ENCODE results near the gene KSR2.
"Not testable (repeated sequence)": the region's sequence is repeated elsewhere in the genome, so short reads cannot be mapped to it uniquely, and the experiment has no call there.

The KSR2 gene

GRCh38 chr12:117684471-117684870 lies 284.3 kb downstream of the KSR2 start:
- no peak for DNase-seq

DNA sequence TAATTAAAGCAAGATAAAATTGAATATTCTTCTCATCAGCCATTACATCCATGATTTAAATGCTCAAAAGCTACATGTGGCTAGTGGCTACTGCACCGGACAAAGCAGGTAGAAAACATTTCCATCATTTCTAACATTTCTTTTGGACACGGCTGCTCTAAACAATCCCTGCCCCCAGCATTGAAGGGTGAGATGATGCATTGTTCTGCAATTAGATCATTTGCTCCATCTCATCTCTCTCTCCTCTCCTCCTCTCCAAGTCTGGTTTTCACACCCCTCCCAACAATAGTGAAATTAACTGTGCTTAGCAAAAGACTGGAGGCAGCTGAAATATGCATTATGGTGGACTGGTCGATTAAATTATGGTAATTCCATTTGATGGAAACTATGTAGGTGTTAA lies 288.5 kb downstream of the KSR2 start:
- no peak for DNase-seq

- no peak for DNase-seq
Measured at GRCh38 chr12:117679776-117680175, 289.0 kb downstream of the KSR2 start.

DNA sequence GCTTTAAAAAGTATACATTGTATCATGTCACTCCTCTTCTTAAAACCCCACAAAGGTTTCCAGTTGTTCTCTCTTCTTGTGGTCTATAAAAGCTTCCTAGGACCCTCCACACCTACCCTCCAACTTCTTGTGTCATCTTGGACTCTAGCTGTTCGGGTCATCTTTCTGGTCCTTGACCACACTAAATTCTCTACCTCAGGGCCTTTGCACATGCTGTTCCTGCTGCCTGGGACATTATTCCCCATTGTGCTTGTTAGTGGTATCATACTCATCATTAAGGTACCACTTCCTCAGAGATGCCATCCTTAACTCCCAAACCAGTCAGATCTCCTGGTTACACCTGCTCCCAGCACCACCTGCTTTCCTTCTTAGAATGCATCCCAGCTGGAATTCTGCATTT lies 294.0 kb downstream of the KSR2 start:
- no peak for DNase-seq

DNA sequence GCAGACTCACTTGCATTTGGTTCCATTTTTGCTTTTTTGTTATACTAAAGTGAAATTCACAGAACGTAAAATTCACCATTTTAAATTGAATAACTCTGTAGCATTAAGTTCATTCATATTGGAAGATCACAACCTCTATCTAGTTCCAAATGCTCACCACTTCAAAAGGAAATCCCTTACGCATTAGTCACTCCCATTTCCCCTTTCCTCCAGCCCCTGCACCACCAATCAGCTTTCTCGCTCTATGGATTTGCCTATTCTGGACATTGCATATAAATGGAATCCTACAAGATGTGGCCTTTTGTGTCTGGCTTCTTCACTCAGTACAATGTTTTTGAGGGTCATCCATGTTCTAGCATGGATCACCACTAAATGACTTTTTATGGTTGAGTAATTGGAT lies 294.5 kb downstream of the KSR2 start:
- no peak for DNase-seq

DNA sequence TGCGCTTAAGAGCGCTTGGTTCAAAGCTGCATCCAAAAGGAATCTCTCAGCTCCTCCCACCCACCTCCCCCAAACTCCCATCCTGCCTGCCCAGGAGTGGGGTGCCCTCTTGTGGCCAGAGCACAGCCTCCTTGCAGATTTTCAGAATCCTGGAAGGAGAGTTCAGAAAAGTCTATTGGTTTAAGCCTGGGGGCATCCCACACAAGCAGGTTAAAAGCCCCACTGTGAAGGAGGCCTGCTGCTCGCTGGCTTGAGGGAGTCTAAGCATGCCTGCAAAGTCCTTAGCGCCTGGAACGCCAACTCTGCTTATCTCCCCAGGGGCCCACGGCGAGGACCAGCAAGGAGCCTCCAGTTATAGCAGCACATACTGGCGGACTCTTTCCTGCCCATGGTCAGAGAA lies 297.1 kb downstream of the KSR2 start:
- DNase-seq, result no peak

DNA sequence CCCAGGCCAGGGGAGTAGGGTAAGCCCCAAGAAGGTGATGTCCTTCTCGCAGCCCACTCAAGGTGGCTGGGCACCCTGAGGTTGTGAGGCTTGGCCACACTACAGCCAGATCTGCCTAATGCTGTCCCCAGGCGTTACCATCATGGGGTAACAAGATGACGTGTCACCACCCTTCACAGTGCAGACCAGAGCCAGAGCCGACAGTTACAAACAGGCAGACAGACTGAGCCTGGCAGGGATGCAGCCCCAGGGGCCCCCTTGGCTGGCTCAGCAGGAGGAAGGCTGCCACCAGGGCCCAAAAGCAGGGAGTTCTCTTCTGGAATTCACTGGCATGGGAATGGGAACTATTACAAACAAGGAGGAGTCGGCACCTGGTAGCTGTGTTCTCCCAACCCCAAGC lies 304.6 kb downstream of the KSR2 start:
- DNase-seq, result no peak

GRCh38 chr12:117662620-117663395 lies 306.0 kb downstream of the KSR2 start:
- DNase-seq, result no peak

DNA sequence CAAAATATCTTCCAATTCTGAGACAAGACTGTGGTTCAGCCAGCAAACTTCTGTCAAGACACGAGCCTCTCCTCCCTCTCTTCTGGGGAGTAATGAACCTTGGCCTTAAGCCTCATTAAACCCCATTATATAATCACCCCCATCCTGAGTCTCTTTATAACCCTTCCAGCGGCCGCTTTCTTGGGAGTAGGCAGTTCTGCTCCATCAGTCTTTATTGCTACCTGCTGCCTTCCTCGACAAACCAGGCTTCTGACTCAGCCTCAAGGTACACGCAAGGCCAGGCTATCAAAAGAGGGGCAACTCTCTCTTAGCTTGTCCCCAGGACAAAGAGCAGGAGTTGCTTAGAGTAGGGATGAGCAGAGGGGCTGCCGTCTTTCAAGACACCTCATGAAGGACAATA lies 306.6 kb downstream of the KSR2 start:
- DNase-seq, result no peak

DNA sequence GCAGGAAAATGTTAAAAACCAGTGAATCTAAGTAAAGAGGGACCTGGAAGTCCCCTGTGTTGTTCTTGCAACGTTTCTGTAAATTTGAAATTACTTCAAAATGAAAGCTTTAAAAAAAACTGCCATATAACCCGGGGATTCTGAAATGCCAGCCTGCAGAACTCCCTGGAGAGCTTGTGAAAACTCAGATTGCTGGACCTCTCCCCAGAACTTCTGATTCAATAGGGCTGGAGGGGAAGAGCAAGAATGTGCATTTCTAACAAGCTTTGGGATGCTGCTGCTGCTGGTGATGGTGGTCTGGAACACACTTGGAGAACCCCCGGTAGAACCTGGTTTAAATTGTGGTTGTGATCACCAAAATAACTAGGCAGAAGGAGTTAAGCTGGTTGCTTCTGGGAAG lies 307.3 kb downstream of the KSR2 start:
- no peak for DNase-seq

- no peak for DNase-seq
Measured at GRCh38 chr12:117660896-117661295, 307.9 kb downstream of the KSR2 start.

DNA sequence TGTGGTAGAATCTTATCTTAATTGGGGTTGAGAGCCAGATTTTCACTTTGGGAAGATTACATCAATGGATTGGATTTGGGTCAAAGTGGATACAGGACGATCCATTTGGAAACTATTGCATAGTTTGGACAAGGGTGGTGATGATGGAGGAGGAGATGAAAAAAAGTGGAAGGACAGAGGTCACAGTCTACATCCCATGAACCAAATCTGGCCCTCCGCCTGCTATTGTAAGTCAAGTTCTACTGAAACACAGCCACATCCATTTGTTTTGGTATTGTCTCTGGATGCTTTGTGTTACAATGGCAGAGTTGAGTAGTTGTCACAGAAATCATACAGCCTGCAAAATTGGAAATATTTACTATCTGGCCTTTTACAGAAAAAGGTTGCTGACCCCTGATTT lies 310.6 kb downstream of the KSR2 start:
- no peak for DNase-seq

GRCh38 chr12:117649796-117650195 lies 319.0 kb downstream of the KSR2 start:
- DNase-seq, result no peak

DNA sequence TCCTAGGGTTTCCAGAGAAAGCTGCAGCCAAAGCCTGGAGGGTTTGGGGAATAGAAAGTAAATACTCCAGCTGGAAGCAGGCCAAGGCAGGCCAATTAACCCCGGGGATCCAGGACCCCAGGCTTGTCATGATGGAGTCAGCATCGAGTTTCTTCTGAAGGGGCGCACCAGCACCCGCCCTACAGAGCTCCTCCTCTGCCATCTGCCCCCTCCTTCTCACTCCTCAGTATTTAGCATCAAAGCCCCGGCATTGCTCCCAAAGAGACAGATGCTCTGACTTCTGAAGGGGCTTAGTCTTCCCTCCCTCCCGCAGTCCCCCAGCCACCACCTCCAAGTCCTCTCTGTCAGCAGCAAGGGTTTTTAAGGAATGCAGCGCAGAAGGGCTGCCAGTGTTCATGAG lies 322.3 kb downstream of the KSR2 start:
- no peak for DNase-seq

DNA sequence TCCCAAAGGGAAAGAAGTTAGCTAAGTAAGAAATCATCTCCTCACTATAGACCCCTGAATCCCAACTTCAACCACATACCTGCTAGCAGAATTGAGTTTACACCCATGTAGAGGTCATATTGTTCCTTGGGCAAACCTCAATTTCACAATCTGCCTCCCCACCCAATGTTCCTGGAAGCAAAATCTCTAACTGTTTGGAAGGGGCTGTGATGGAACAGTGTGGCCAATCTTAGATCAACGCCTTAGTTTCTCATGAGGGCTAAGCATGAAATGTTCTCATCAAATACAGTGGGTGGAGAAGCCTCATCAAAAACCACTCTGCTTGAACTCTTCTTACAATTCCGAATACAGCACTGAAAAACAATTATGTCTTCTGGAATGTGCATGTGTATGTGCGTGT lies 323.3 kb downstream of the KSR2 start:
- no peak for DNase-seq

- no peak for DNase-seq
Measured at GRCh38 chr12:117643971-117644370, 324.8 kb downstream of the KSR2 start.

- no peak for DNase-seq
Measured at GRCh38 chr12:117641885-117642284, 326.9 kb downstream of the KSR2 start.

GRCh38 chr12:117640511-117640910 lies 328.3 kb downstream of the KSR2 start:
- no peak for DNase-seq

- DNase-seq, result no peak
Measured at GRCh38 chr12:117629454-117629853, 339.3 kb downstream of the KSR2 start.

DNA sequence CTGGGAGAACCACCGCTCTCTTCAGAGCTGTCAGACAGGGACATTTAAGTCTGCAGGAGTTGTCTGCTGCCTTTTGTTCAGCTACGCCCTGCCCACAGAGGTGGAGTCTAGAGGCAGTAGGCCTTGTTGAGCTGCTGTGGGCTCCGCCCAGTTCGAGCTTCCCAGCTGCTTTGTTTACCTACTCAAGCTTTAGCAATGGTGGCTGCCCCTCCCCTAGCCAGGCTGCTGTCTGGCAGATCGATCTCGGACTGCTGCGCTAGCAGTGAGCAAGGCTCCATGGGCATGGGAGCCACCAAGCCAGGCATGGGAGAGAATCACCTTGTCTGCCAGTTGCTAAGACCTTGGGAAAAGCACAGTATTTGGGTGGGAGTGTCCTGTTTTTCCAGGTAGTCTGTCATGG lies 340.1 kb downstream of the KSR2 start:
- not testable (repeated sequence) for DNase-seq

GRCh38 chr12:117622741-117623140 lies 346.0 kb downstream of the KSR2 start:
- DNase-seq, result no peak

DNA sequence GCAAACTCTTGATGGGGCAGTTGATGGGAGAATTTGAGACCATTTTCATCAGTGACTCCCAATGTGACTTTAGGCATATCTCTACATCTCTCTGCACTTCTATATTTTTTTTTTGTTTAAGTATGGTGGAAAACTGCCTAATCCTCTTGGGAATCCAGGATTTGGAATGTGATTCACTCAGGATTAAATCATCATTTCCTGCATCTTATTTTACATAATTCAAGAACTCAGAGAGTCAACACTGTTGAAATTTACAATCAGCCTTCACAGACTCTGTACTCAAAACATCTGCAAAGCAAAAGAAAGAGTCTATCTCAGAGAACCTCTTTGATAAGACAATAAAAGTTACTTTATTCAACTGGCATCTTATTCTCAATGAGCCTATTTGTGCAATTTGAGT lies 346.7 kb downstream of the KSR2 start:
- no peak for DNase-seq

- no peak for DNase-seq
Measured at GRCh38 chr12:117607778-117608177, 361.0 kb downstream of the KSR2 start.

DNA sequence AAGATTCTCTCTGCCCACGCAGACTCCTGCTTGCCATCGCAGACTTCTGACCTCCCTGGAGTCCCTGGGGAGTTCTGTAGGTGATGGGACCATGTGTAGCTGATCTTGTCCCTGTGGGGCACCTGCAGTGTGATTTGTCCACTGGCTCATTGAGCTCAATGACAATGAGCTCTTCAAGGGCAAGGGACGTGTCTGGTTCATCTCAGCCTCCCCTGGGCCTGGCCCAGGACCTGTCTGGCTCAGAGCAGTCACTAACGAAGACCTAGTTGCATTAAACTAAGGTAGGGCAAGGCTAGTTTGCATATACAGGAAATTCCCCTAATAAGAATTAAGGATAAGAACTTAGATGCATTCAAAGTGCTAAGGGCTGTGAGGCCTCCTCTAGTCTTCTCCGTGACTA lies 361.8 kb downstream of the KSR2 start:
- DNase-seq, result no peak

GRCh38 chr12:117606024-117606423 lies 362.8 kb downstream of the KSR2 start:
- no peak for DNase-seq
